RWPE2 (cell line): Measurements from ENCODE around the gene HMCES.

Source experiments
- ATAC-seq: fragments of 200-7000 bp; cut with Tn5 transposase; 3 replicates; pipeline ENCODE4 v1.9.1; 2021; ENCODE audit warnings: low read depth
- DNase-seq: peaks from one replicate; pipeline ENCODE4 v3.0.0-alpha.2; 2020; ENCODE audit warnings: low spot score
- H3K27ac ChIP-seq: fragments of 450-650 bp; 2 replicates; pipeline ENCODE4 v1.5.1; 2017; ENCODE audit warnings: mild to moderate bottlenecking; ENCODE audit not compliant: poor library complexity, severe bottlenecking
- H3K27me3 ChIP-seq: fragments of 250-450 bp; sonication (Bioruptor Pico); 2 replicates; pipeline ENCODE4 v1.5.1; 2021; ENCODE audit warnings: mild to moderate bottlenecking, moderate library complexity; ENCODE audit not compliant: insufficient read depth, poor library complexity, severe bottlenecking
- H3K36me3 ChIP-seq: fragments of 250-450 bp; sonication (Bioruptor Pico); 2 replicates; pipeline ENCODE4 v1.5.1; 2020; ENCODE audit warnings: low read depth, mild to moderate bottlenecking, moderate library complexity
- H3K4me1 ChIP-seq: fragments of 250-450 bp; sonication (Bioruptor Pico); 2 replicates; pipeline ENCODE4 v1.5.1; 2021; ENCODE audit warnings: mild to moderate bottlenecking, moderate library complexity; ENCODE audit not compliant: insufficient read depth, poor library complexity, severe bottlenecking
- H3K4me3 ChIP-seq: fragments of 250-450 bp; sonication (Bioruptor Pico); 2 replicates; pipeline ENCODE4 v1.5.1; 2021; ENCODE audit warnings: mild to moderate bottlenecking, moderate library complexity; ENCODE audit not compliant: severe bottlenecking
- H3K9me3 ChIP-seq: fragments of 250-450 bp; sonication (Bioruptor Pico); 2 replicates; pipeline ENCODE4 v1.5.1; 2021; ENCODE audit warnings: mild to moderate bottlenecking, moderate library complexity; ENCODE audit not compliant: severe bottlenecking
- CTCF ChIP-seq: fragments of 450-650 bp; IDR thresholded peaks from one replicate; pipeline ENCODE4 v1.5.1; 2017; ENCODE audit warnings: mild to moderate bottlenecking, moderate library complexity; ENCODE audit not compliant: poor library complexity, severe bottlenecking

Gene HMCES

GRCh38 chr3:129344540-129345220 lies 66.0 kb downstream of the HMCES start:
- no peak for TF ChIP-seq CTCF
- ATAC-seq (no peak), DNase-seq (no peak)
- H3K4me3 ChIP-seq = no peak overlapping the region
- H3K27me3 ChIP-seq = no peaks in the 10 kb centered on the region
- no peak overlapping the region for H3K27ac ChIP-seq
- H3K9me3 ChIP-seq = no peaks in the 10 kb centered on the region
- H3K4me1 ChIP-seq = no peaks in the 10 kb centered on the region
- no peaks in the 10 kb centered on the region for H3K36me3 ChIP-seq

DNA sequence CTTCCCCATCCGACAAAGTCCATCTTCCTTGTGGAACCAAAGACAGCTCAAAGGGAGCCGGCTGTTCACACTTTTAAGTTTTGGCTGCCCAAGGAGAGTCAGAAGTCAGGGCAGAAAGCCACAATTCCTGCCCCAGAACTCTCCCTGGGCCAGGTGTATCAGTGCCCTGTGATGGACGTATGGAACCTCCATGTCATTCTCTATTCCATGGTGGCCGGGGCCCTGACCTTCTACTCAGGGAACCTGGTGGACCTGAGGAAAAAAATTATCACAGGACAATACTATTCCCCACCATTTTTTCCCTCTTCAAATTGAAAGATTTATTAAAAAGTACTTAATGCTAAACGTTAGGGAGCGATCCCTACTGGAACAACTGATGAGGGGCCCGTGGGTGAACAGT lies 66.6 kb downstream of the HMCES start:
- Histone ChIP-seq H3K27me3 (no peaks in the 10 kb centered on the region), H3K27ac (no peak overlapping the region), H3K4me3 (no peak overlapping the region), H3K9me3 (no peaks in the 10 kb centered on the region), H3K36me3 (no peaks in the 10 kb centered on the region), H3K4me1 (no peaks in the 10 kb centered on the region)
- no peak for TF ChIP-seq CTCF
- DNase-seq = no peak
- ATAC-seq = no peak

GRCh38 chr3:129345971-129346370 lies 67.3 kb downstream of the HMCES start:
- no peak overlapping the region for H3K27ac ChIP-seq
- H3K27me3 ChIP-seq = no peaks in the 10 kb centered on the region
- TF ChIP-seq CTCF = no peak
- ATAC-seq = no peak
- H3K36me3 ChIP-seq = no peaks in the 10 kb centered on the region
- no peak for DNase-seq
- H3K4me3 ChIP-seq = no peak overlapping the region
- H3K4me1 ChIP-seq = no peaks in the 10 kb centered on the region
- H3K9me3 ChIP-seq = no peaks in the 10 kb centered on the region

DNA sequence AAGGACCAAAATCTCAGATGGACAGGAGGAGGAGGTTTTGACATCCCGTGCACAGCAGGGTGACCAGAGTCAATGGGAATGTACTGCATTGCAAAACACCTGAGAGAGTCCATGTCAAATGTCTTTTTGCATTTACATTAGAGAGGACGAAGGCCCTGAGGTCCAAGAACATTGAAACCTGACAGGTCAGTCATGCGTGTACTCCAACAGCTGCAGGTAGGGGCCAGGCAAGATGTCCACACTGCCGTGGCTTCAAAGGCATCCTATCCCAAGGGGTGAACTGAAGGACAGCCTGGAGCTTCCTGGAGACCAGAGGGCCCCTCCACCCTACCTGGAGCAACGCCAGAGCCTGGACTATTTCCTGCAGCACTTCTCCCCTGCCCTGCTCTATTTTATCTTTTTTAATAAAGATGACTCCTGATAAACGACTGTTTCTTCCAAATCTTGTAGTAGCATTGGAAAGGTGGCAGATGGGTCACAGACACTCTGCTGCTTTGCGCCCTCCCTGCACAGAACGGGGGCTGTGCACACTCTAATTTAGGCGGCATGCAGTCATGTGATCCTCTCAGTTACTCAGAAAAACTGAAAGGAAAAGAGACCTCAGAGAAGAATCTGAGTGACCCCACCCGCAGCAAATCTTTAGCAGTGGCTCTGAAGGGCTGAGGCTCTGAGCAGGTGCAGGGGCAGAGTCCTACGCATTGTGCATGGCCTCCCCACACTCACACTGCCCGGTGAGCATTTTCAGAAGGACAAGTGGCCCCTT lies 68.2 kb downstream of the HMCES start:
- no peak for TF ChIP-seq CTCF
- Histone ChIP-seq H3K9me3 (no peaks in the 10 kb centered on the region), H3K27ac (no peak overlapping the region), H3K4me1 (no peaks in the 10 kb centered on the region), H3K4me3 (no peak overlapping the region), H3K36me3 (no peaks in the 10 kb centered on the region), H3K27me3 (no peaks in the 10 kb centered on the region)
- DNase-seq (no peak), ATAC-seq (no peak)

- H3K27ac ChIP-seq = no peak overlapping the region
- no peaks in the 10 kb centered on the region for H3K9me3 ChIP-seq
- no peaks in the 10 kb centered on the region for H3K4me1 ChIP-seq
- no peak for ATAC-seq
- no peaks in the 10 kb centered on the region for H3K36me3 ChIP-seq
- no peak for TF ChIP-seq CTCF
- DNase-seq = no peak
- H3K27me3 ChIP-seq = no peaks in the 10 kb centered on the region
- no peak overlapping the region for H3K4me3 ChIP-seq
These were observed 68.8 kb downstream of the HMCES start for GRCh38 chr3:129347458-129347845.
